Left kidney (tissue), 2 donors: ENCODE results near the gene ZNF683. TPM values are rescaled to one million over a fixed set of nuclear protein-coding genes. Genes with fewer than 3 reads are reported as not detected.

Experiments
- DNase-seq: peaks from one replicate; pipeline ENCODE4 v3.0.0-alpha.2; 2013
- polyA plus RNA-seq: library from polyadenylated mRNA; unstranded; fragments of 120-200 nt; gene quantifications from one replicate; pipeline ENCODE4 v1.2.1, GENCODE V29; 2013; ENCODE audit not compliant: insufficient read length

Gene ZNF683
- polyA plus RNA-seq, 1 donor, result not detected

DNA sequence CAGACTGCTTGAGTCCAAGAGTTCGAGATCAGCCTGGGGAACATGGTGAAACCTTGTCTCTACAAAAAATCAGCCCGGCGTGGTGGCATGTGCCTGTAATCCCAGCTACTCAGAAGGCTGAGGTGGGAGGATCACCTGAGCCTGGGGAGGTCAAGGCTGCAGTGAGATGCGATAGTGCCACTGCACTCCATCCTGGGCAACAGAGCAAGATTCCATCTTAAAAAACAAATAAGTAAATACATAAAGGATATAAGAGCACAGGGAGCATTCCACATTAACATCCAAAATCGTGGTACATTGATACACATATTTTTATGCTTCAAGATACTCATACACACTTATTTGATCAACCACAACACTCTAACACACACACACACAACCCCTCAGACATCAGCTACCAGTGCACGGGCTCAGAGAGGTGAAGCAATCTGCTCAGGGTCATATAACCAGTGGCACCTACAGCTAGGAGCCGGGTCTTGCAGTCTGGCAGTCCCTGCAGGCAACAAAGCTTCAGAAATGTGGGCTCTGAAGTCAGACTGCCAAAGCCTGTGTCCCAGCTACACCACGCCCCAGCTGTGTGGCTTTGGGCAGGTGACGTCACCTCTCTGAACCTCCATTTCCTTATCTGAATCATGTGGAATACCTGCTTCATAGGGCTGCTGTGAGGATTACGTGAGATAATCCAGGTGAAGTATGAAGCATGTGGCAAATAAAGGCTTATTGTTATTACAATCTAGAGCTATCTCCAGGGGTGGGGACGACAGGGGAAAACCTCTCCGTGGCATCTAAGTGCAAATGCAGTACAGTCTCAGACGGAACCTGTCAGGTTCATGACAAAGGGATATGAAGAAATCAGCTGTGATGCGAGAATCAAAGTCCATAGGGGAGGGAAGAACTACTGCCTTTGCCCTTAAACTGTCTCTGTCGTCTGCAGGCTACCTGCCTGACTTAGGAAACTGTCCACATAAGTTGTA lies 13.9 kb downstream of the ZNF683 start:
- no peak for DNase-seq

DNA sequence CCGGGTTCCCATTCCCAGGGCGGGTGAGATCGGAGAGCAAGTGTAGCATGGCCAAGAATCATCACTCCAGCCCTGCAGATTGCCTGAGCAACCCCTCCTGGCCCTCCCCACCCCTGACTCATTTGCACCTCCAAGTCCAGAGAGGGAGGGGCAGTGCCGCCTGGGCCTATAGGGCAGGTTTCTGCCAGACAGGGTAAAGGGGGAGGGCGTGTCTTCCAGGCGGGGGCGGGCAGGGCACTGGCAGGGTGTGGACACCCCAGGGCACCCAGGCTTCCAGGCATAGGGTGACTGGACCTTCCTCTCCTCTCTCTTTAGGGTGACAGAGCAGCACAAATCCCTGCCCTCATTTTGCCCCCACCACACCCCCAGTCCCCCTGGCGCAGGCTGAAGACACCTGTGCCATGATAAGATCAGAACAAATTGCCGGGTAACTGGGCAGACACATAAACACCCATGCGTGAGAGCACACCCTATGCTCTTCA lies 15.4 kb downstream of the ZNF683 start:
- DNase-seq, result no peak

DNA sequence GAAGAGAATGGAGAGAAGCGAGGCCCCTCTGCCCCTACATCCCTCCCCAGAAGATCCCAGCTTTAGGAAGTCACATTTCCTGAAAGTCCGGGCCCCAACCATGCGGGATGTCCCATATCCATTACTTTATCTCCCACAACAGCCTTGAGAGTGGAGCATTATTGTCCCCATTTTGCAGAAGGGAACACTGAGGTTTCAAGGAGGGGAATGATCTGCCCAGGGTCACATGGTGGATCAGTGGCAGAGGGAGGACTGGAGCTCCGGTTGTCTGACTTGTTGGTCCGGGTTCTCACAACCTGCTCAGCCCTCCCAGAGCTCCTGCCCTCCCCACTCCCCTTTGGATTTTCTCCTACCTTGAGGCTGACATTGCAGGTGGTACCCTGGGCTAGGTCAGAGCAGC lies 16.4 kb downstream of the ZNF683 start:
- DNase-seq, result no peak

DNA sequence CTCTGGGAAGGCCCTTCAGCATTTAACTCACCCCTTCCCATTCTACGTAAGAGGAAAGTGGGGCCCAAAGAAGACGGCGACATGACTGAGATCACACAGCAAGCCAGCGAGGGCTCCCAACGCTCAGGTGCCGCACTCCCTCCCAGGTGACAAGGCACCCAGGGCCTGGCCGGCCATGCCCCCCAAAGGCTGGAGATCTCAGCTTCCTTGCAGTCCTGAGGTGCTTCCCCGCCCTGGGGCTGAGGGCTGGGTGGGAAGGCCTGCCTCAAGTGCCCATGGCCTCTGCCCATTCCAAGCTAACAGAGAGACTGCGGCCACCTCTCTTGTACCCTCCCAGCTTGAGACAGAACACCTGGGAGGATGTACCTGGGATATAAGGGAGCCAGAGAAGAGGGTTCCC lies 17.6 kb downstream of the ZNF683 start:
- no peak for DNase-seq

DNA sequence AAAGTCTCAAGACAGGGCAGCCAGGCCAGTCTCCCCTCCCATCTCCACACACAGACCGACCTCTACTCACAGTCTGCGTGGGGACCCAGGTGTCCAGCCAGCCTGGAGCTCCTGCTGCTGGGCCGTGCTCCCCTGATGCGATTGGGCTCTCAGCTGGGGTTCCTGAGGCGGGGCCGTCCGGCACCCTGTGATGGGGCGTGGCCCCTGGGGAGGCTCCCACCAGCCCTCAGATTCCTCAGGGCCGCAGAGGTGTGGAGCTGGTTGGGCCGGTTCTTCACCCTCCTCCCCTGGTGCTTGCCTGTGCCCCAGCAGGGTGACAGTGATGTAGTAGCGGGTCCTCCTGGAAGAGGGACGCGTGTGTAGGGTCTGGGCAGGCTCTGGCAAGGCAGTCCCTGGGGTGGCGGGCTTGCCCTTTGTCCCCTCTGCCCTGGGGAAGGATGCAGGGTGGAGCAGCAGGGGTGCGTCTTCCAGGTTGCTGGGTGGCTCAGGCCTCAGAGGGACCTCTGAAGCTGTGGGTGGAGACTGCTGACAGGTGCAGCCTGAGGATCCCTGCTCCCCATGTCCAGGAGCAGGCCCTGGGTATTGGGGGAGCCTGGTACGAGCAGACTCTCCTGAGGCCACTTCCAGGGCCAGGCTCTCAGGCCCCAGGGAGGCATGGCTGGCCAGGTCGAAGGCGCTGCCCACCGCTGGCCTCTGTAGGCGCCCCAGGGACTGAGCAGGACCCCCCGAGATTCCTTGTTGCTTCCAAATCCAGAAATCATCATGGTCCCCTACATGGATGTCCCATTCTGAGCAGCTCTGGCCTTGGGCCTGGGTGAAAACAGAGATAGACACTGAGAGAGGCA lies 18.4 kb downstream of the ZNF683 start, which contains the start of gene CRYBG2:
Gene CRYBG2 (minus strand): TSS at position 155 of the 845 bp plus-strand sequence. CDS start 7,473 bp downstream, outside the sequence.
- DNase-seq, result no peak

DNA sequence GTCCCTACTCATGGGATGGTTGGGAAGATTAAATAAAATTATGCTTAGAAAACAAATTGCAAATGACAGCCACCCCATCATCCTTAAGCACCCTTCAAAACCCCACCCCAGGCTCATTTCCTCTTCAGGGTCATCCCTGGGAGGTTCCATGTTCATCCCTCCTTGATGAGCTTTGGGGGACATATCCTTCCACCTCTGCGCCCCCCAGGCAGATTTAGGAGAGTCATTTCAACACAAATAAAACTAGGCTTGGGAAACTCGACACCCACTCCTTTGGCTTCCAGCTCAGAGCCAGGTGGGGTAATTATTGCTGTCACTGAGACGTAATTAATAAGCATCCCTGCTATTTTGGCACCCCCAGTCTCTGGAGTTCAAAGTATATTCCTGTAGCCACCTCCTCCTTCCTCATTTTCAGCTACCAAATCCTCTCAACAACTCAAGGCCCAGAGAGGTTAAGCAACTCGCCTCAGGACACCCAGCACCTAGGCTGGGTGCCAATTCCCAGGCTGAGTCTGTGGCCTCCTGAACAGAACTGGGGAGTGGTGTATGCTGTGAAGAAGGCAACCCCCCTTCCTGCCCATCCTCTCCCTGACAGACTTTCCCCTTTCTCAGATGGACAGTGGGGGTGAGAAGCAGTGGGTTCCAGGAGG lies 19.2 kb downstream of the ZNF683 start:
- DNase-seq, result no peak

DNA sequence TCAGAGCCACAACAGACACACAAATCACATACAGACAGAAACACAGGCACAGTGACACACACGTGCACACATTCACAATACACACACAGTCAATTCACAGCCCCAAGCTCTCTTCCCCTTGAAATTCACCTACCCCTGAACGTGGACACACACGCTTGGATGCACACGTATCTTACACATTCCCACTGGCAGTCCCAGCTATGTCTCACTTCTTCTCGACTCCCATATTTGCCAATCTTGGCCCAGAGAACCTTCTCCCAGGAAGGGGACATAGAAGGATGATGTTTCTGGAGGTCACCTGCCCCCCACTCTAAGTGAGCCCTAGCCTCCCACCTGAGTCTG lies 20.2 kb downstream of the ZNF683 start:
- no peak for DNase-seq

DNA sequence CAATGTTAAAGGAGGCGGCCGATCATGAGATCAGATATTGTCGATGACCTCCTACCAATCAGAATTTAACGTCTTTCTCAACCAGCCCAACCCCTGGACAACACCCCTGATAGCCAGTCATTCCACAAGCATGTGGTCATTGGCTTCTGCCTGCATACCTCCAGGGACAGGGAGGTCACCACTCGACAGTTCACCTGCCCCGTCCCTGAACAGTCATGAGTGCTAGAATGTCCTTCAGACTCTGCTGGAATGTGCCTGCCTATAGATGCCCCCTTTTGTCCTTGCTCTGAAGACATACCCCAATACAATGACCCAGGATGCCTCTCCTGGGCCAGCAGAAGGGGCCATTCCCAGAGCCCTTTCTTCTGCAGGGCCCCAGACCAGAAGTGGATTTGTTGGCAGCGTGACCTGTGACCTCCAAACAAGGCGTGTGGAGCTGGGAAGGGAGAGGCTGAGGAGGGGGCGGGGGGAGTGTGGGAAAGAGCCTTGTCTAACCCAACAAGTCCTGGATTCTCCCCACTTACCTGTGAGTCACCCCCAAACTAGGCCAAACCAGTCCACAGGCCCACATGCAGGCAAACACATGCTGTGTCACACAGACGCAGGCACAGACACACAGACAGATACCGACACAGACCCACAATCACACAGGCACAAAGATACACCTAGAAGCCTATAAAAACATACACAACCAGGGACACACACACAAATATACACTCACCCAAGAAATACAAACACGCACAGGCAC lies 20.8 kb downstream of the ZNF683 start:
- no peak for DNase-seq

DNA sequence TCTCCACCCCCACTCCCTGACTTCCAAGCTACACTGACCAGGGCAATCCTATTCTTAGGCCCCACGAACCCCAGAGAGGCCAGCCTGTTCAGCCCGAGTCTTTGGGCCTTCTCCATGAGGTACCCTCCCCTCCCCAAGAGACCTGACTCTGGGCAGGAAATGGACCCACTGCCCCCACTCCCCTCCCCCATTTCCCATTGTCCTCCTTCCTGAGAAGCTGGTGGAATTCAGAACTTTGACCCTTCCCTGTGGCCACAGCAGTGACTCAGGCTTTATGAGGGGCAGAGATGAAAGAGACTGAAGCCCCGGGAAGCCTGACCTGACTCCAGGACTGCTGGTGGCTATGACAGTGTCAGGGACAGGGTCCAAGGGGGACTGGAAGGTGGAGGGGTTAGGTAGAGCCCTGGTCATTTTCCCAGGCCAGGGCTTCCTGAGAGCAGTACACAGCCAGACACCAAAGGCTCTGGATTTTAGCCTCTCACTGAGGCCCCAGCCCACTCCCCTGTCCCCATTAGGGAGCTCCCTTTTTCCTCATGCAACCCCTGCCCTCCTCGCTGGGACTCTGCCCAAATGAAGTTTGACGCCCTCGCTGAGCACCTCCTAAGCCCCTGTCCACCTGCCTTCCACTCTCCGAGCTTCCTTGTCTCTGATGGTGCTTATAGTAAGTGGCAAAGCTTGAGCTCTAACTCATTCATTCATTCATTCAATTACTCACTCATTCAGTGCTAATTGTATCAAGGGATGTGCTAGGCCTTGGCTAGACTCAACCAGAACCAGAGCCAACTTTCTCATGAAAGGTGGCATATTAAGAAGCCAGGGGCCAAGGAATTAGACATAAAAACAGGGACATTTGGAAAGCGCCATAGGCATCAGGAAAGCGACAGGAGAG lies 21.6 kb downstream of the ZNF683 start:
- no peak for DNase-seq

DNA sequence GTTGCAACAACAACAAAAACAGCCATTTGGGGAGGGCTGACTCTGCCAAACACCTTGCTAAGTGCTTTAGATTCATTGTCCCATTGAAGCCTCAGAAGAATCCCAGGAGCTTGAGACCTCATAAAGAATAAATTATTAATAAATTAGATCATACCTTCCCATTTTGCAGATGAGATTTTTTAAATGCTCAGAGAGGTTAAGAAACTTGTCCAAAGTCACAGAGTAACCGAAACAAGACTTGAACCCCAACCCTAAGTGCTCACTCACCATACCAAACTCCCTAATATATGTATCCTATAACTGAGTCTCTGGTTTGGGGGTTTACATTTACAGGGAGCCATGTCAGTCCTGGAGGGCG lies 22.2 kb downstream of the ZNF683 start:
- DNase-seq, result no peak

DNA sequence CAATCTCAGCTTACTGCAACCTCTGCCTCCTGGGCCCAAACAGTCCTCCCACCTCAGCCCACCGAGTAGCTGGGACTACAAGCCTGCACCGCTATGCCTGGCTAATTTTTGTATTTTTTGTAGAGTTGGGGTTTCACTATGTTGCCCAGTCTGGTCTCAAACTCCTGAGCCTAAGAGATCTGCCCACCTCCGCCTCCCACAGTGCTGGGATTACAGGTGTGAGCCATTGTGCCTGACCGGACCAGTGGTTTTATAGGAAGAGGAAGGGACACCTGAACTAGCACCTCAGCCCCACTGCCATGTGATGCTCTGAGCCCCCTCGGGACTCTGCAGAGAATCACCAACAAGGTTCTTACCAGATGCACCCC lies 22.7 kb downstream of the ZNF683 start:
- DNase-seq, result no peak

DNA sequence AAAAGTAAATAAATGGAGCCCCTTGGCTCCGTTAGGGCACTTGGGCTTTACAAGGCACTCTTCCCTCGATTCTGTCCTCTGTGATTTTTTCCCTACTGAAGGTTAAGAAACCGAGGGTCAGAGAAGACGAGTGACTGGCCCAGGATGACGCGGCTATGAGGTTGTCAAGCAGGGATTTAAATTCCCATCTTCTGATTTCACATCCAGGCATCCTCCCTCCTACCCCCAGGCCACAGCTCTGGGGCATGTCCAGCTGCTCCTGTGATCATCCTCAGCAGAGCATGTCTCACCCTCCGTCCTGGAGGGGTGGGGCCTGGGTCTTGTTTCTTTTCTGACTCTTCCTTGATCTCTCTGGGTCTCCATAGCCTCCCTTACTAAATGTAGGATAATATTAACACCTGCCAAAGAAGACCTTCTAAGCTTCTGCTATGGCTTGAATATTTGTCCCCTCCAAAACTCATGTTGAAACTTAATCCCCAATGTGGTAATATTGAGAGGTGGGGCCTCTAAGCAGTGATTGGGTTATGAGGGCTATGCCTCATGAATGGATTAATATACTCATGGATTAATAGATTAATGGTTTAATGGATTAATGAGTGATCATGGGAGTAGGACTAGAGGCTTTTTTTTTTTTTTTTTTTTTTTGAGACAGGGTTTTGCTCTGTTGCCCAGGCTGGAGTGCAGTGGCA lies 23.2 kb downstream of the ZNF683 start:
- no peak for DNase-seq

DNA sequence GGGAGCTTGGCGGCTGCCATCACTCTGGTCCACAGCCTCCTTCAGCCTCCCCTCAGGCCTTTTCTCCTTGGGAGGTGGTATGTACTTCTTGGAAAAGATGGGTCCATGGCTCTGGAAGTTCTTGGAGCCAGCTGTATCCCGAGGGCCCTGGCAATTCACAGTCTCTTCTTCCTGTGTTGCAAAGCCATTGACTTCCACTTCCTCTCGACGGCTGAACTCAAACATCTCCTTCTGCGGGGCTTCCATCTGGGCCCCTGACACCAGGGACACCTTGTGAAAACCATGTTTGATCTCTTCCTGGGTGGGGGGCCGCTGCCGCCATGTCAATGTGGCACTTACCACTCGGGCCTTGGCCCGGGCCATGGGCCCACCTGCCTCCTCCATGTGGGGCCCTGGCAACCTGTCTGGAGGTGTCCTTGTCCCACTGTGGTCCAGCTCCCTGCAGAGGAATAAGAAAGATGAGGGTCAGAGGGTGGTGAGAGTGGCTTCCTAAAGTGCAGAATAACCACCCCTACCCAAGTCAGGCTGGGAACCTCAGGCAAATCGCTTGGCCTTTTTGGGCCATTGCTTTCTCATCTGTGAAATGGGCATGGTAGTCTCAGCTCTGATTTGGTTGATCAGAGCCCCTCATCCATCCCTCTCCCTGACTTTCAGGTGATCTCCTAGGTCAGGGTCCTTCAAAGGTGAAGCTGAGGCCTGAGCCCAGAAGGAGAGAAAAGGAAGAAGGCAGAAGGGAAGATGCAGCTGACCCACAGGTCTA lies 26.1 kb downstream of the ZNF683 start:
- no peak for DNase-seq

DNA sequence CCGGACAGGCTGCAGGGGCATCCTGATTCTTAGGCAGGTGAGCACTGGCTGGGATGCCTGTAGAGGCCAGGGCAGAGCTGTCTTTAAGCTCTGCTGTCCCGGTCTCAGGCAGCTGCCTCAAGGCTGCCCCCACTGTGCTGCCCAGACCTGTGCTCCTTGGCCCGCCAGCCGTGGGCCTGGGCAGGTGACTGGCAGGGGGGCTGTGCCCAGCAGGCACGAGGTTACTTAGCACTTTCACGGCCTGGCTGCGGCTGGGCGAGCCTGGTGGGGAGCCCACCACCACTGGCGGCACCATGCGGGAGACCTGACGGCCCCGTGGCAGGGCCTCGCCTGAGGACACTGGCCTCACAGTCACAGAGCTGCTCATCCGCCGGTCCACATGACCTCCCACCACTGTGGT lies 26.8 kb downstream of the ZNF683 start:
- no peak for DNase-seq

DNA sequence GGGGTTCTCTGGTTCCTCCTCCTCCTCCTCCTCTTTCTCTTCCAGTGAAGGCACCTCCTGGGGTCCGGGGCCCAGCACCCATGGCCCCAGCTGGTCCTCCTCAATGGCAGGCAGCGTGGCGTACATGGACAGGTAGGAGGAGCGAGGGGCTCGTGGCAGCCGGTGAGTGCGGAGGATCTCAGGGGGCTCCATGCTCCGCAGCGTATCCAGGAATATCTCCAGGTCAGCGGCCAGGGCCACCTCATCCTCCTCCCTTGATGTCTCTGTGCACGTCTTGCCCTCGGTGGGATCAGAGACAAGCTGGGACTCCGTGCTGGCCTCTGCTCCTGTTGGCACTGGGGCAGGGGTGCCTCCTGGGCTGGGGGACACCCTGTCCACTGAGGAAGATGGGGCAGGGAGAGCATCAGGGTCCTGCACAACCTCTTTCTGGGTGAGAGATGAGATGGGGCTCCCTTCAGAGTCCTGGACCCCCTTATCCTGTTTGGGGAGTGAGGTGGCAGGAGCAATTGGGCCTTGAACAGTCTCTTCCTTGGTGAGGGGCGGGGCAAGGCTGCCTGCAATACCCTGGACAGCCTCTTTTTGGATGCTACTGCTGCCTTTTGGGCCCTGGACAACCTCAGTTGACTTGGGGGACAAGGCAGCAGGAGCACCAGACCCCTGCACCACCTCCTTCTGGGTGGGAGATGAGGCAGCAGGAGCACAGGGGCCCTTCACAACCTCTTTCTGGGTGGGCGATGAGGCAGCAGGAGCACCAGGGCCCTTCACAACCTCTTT lies 28.2 kb downstream of the ZNF683 start:
- no peak for DNase-seq

DNA sequence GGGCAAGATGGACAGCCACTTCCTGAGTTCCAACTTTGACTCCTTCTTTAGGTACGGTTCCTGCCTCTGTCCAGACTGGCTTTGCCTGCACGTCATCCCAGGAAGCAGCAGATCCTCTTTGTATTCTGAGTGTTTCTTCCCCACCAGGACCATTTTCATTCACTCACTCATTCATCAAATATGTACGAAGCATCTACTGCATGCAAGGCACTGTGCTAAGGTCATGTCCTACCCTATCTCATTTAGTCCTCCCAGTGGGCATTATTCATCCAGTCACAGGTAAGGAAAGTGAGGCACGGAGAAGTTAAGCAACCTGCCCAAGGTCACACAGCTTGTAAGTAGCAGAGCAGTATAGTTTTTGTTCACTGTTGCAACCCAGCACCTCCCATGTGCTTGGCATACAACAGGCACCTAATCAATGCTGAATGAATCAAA lies 32.5 kb downstream of the ZNF683 start:
- no peak for DNase-seq

DNA sequence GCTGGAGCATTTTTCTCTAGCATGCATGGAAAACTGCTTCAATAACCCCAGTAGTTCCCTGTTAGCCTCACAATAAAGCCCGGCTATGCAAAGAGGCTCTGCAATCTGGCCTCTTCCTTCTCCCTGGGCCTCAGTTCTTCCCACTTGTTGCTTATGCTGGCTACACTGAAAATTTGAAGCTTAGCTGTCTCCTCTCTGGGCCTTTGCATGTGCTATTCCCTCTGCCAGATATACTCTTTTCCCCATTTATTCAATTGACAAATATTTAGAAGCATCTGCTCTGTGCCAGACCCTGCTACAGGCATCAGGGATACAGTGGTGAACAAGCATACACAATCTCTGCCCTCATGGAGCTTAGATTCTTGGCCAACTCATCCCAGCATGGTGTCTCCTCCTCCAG lies 33.9 kb downstream of the ZNF683 start:
- DNase-seq, result no peak

DNA sequence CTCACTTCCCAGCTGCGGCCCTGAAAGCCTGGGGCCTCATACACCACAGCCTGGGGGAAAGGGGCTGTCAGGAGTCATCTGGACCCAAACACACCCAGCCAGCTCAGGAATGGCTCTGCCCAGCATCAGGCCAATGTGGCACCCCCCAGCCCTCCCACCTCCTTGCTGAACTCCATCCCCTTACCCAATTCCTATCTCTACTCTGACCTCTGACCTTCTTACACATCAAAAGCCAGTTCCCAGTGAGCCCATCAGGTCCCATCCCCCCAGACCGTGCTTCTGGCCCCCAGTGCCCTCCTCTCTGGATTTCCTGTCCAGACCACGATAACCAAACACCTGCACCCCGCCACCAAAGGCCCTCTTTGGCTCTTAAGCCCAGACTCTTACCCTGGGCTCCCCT lies 34.9 kb downstream of the ZNF683 start:
- no peak for DNase-seq

DNA sequence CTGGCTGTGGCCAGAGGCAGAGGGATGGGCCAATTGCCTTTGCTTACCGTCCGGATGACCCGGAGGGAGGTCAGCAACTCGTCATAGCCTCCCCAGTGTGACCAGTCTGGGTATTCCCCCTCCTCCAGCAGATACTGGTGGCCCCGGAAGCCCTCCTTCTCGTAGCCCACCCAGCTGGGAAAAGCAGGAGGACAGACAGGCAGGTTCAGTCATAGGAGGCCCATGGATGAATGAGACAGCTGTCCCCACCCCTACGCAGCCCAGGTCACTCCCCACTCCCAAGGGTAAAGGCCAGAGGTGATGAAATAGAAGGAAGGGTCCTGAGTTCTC lies 35.4 kb downstream of the ZNF683 start:
- DNase-seq, result no peak
